Measurements from ENCODE around the gene PACRG.

- no peak for TF ChIP-seq CTCF (IDR thresholded peaks at IDR 0.05)
- TF ChIP-seq POLR2A (IDR thresholded peaks at IDR 0.05) = no peak
Measured at GRCh38 chr6:163021054-163021453, 293.3 kb downstream of the PACRG start.
